Right lobe of liver (tissue), 6 donors: ENCODE data around the gene SLC24A4. TPM values are rescaled to one million over a fixed set of nuclear protein-coding genes. Genes with fewer than 3 reads are reported as not detected.

ENCODE experiments used
- ATAC-seq, 4 donors: fragments of 200-7000 bp; cut with Tn5 transposase; one replicate each; pipeline ENCODE4 v1.9.1; 2020; ENCODE audit warnings: mild to moderate bottlenecking in 4 of 4, moderate library complexity in 4 of 4
- DNase-seq, 3 donors: peaks; one replicate each; pipeline ENCODE4 v3.0.0-alpha.2; 2020
- H3K27ac ChIP-seq, 3 donors: fragments of 200-600 bp; one replicate each; pipeline ENCODE4 v1.8.0; 2022
- H3K27me3 ChIP-seq, 2 donors: fragments of 200-600 bp; one replicate each; pipeline ENCODE4 v1.8.0; 2022
- H3K36me3 ChIP-seq, 4 donors: fragments of 200-600 bp; sonication (generic) in 1 of 4; one replicate each; pipeline versions ENCODE4 v1.5.1 to v1.8.0; 2017 to 2022; ENCODE audit warnings: control low read depth in 1 of 4
- H3K4me1 ChIP-seq, 4 donors: fragments of 200-600 bp; sonication (generic) in 1 of 4; one replicate each; pipeline versions ENCODE4 v1.5.1 to v1.8.0; 2017 to 2022; ENCODE audit warnings: control low read depth in 1 of 4
- H3K4me3 ChIP-seq, 3 donors: fragments of 200-600 bp; one replicate each; pipeline ENCODE4 v1.8.0; 2022
- H3K9me3 ChIP-seq, 4 donors: fragments of 200-600 bp; sonication (generic) in 1 of 4; one replicate each; pipeline versions ENCODE4 v1.5.1 to v1.8.0; 2017 to 2022; ENCODE audit warnings: control low read depth in 1 of 4
- POLR2A ChIP-seq: fragments of 450-650 bp; IDR thresholded peaks from one replicate; pipeline ENCODE4 v1.6.1; 2017; ENCODE audit warnings: antibody characterized with exemption, mild to moderate bottlenecking
- WGBS: methylation state at CpG from one replicate; pipeline ENCODE4 v1.1.6; 2018; ENCODE audit warnings: low coverage, low lambda C conversion rate; ENCODE audit not compliant: insufficient coverage; ENCODE audit errors: missing lambda C conversion rate; 5-methylcytosine and 5-hydroxymethylcytosine counted together
- intact Hi-C, 2 donors: fragments of 100-400 bp; cut with DNase I; formaldehyde crosslinking; loops; one replicate each; pipeline versions ENCODE4 v1.11.2 to v1.14.1; 2022
- total RNA-seq, 6 experiments: library from RNA; depleted of rRNA in 2 of 6; stranded (reverse); fragments of >200 nt in 2 of 6; fragmentation: NEBNext Ultra II Directional in 3 of 6; extraction: Animal tissue kit (Norgen Biotek cat#: 25700) in 3 of 6; gene quantifications; one replicate each; pipeline versions ENCODE4 v1.1.0 to v1.2.4, GENCODE V29; 2016 to 2023
- TF ChIP-seq, protein P1 (sequence below), 4 donors: fragments of 200-600 bp in 3 of 4; fragments of 450-650 bp in 1 of 4; IDR thresholded peaks; one replicate each; pipeline versions ENCODE4 v1.5.1 to v1.8.0; 2016 to 2022; ENCODE audit warnings: antibody characterized with exemption in 4 of 4, mild to moderate bottlenecking in 2 of 4
- donor health status: DM: no; HTN: yes; CAD: no.
- donor health status: DM: no; HTN: no; CAD: no.
- donor health status: DM: no; HTN: no; CAD: no.
- donor health status: DM: no; HTN: yes; CAD: no.
- donor health status: DM: no; HTN: yes; CAD: no.

The SLC24A4 gene
- total RNA-seq, 6 experiments from 2014 or later = 0.06 to 0.29 (median 0.21) TPM

DNA sequence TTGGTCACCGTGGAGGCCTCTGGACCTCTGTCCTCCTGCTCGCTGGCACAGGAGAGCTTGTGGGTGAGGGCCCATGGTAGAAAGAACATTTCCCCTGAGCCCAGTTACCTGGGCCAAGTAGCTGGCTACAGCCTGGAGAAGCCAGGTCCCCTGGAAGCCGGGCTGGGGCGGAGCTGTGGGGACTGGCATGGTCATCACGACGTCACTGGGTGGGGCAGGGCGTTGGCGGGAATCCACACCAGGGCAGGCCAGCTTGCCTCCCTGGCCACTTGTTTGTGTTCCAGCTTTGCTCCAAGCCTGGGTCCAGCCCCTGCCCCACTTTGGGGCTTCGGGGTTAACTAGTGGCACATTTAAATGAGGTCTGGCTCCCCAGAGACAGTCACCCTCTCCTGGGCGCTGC lies 35.0 kb upstream of the SLC24A4 start:
- ATAC-seq (peak in 1 of 4 donors; percentile 32), DNase-seq (no peak)
- Histone ChIP-seq H3K9me3 (no peaks in the 10 kb centered on the region), H3K4me1 (no peaks in the 10 kb centered on the region), H3K27ac (no peak overlapping the region), H3K4me3 (no peak overlapping the region), H3K27me3 (no peaks in the 10 kb centered on the region), H3K36me3 (no peaks in the 10 kb centered on the region)
- WGBS = 67% methylated on average over 4 of the region's 10 CpGs
- TF ChIP-seq, protein P1, sequence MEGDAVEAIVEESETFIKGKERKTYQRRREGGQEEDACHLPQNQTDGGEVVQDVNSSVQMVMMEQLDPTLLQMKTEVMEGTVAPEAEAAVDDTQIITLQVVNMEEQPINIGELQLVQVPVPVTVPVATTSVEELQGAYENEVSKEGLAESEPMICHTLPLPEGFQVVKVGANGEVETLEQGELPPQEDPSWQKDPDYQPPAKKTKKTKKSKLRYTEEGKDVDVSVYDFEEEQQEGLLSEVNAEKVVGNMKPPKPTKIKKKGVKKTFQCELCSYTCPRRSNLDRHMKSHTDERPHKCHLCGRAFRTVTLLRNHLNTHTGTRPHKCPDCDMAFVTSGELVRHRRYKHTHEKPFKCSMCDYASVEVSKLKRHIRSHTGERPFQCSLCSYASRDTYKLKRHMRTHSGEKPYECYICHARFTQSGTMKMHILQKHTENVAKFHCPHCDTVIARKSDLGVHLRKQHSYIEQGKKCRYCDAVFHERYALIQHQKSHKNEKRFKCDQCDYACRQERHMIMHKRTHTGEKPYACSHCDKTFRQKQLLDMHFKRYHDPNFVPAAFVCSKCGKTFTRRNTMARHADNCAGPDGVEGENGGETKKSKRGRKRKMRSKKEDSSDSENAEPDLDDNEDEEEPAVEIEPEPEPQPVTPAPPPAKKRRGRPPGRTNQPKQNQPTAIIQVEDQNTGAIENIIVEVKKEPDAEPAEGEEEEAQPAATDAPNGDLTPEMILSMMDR (IDR thresholded peaks at IDR 0.05) = no peak
- no peak for TF ChIP-seq POLR2A
- intact Hi-C loops = no loop called here

DNA sequence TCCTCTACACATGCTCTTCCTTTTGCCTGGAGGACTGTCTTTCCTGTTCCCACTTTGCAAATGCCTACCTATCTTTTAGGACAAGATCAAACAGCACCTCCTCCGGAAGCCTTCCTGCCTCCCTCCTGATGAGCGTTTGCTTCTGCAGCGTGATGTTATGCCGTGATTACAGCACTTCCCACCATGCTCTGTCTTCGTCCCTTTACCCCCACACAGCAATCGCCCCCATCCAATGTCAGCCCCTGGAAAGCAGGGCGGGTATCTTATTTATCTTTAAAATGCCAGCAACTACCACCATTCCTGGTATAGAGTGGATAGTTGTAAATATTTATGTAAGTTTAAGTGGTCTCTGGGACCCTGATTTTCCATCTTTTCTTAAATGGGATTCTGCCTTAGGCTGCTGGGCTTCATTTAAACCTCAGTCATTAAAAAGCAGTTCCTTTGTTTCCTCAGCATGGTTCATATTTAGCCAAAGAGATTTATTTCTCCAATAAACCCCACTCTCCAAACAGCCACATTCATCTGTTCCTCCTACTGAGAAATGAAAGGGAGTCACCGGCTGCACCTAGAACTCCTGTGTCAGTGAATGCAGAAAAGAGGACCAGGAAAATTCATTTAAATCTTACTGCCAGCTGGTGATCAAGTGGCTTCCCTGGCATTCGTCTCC lies 33.8 kb upstream of the SLC24A4 start:
- intact Hi-C loops = no loop called here
- Histone ChIP-seq H3K27ac (no peak overlapping the region), H3K27me3 (no peaks in the 10 kb centered on the region), H3K36me3 (no peaks in the 10 kb centered on the region), H3K9me3 (no peaks in the 10 kb centered on the region), H3K4me1 (no peaks in the 10 kb centered on the region), H3K4me3 (no peak overlapping the region)
- WGBS = 38% methylated on average over 9 of the region's 9 CpGs
- TF ChIP-seq, protein P1 (IDR thresholded peaks at IDR 0.05) = no peak
- no peak for TF ChIP-seq POLR2A
- DNase-seq (no peak), ATAC-seq (no peak)

DNA sequence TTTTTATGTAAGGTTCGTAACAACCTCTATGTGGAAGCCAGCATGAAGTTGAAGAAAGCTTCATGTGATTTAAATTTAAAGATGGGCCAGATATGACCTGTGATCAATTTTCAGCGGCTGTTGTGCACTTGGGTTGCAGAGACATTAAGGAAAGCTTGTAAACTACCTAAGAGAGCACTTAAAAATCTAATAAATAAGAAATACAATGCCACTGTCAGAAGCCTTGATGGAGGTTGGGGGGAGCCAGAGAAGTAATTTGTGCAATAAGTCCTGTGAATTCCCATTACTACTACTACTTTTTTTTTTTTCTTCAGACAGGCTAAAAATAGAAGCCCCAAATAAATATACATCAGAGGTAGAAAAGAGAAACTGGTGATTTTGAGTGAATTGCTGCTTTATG lies 30.3 kb upstream of the SLC24A4 start:
- H3K9me3 ChIP-seq = no peaks in the 10 kb centered on the region
- ATAC-seq (no peak), DNase-seq (no peak)
- H3K4me3 ChIP-seq = no peak overlapping the region
- intact Hi-C loops = no loop called here
- TF ChIP-seq, protein P1 (IDR thresholded peaks at IDR 0.05) = no peak
- TF ChIP-seq POLR2A = no peak
- H3K36me3 ChIP-seq = no peaks in the 10 kb centered on the region
- H3K4me1 ChIP-seq = no peaks in the 10 kb centered on the region
- H3K27ac ChIP-seq = no peak overlapping the region
- 70% methylated on average over 2 of the region's 2 CpGs for WGBS
- no peaks in the 10 kb centered on the region for H3K27me3 ChIP-seq

DNA sequence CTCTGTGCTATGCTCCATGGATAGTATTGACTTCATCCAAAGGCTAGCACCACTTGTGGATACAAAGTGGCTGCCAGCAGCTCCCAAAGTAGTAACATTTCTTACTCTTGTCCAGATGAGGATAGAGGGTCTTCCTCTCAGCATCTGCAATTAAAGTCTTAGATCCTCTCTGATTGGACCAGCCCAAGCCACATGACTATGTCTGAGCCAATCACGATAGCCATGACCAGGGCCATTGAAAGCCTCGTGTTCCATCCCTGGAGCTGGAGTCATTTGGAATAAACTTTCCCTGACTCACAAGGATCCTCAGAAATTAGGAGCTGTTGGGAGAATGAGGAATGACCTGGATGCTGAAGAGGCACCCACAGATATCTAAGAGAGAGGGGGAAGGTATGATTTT lies 28.5 kb upstream of the SLC24A4 start:
- H3K4me1 ChIP-seq = no peaks in the 10 kb centered on the region
- H3K36me3 ChIP-seq = no peaks in the 10 kb centered on the region
- DNase-seq (no peak), ATAC-seq (no peak)
- intact Hi-C loops = no loop called here
- H3K27ac ChIP-seq = no peak overlapping the region
- H3K4me3 ChIP-seq = no peak overlapping the region
- TF ChIP-seq, protein P1 (IDR thresholded peaks at IDR 0.05) = no peak
- no peak for TF ChIP-seq POLR2A
- H3K9me3 ChIP-seq = no peaks in the 10 kb centered on the region
- H3K27me3 ChIP-seq = no peaks in the 10 kb centered on the region
- 14% methylated on average over 1 of the region's 2 CpGs for WGBS
